Loucy (cell line): Measurements from ENCODE around the gene BBX.
A peak's percentile ranks its signal among the peaks of the same experiment; 100 is the strongest.

ENCODE experiments used
- H2AFZ ChIP-seq: fragments of 200-600 bp; sonication (generic); 2 replicates; pipeline ENCODE4 v1.6.0; 2016; ENCODE audit warnings: antibody characterized with exemption, mild to moderate bottlenecking, low read length, moderate library complexity
- H3F3A ChIP-seq: fragments of 200-600 bp; 2 replicates; pipeline ENCODE4 v1.6.0; 2016; ENCODE audit warnings: antibody characterized with exemption, low read depth, mild to moderate bottlenecking
- H3K27me3 ChIP-seq: fragments of 200-600 bp; sonication (generic); 2 replicates; pipeline ENCODE4 v1.6.1; 2014; ENCODE audit warnings: low read length, mild to moderate bottlenecking; ENCODE audit not compliant: insufficient read depth, poor library complexity, severe bottlenecking
- H3K36me3 ChIP-seq: fragments of 200-600 bp; sonication (generic); 2 replicates; pipeline ENCODE4 v1.6.1; 2016; ENCODE audit warnings: low read length; ENCODE audit not compliant: insufficient read depth
- H3K4me1 ChIP-seq: fragments of 200-600 bp; sonication (generic); 2 replicates; pipeline ENCODE4 v1.5.1; 2014; ENCODE audit warnings: low read length, mild to moderate bottlenecking; ENCODE audit not compliant: insufficient read depth, poor library complexity, severe bottlenecking
- H3K4me2 ChIP-seq: fragments of 200-600 bp; sonication (generic); 2 replicates; pipeline ENCODE4 v1.6.0; 2014; ENCODE audit warnings: antibody characterized with exemption, low read length, low read depth, mild to moderate bottlenecking; ENCODE audit not compliant: poor library complexity, severe bottlenecking
- H3K4me3 ChIP-seq: fragments of 200-600 bp; sonication (generic); 2 replicates; pipeline ENCODE4 v1.5.1; 2014; ENCODE audit warnings: low read length, mild to moderate bottlenecking, mixed read lengths; ENCODE audit not compliant: poor library complexity, severe bottlenecking
- H3K79me2 ChIP-seq: fragments of 200-600 bp; sonication (generic); 2 replicates; pipeline ENCODE4 v1.6.1; 2014; ENCODE audit warnings: low read length; ENCODE audit not compliant: insufficient read depth
- H3K9ac ChIP-seq: fragments of 200-600 bp; sonication (generic); 2 replicates; pipeline ENCODE4 v1.6.0; 2014; ENCODE audit warnings: mild to moderate bottlenecking, low read depth, low read length, moderate library complexity; ENCODE audit not compliant: poor library complexity, severe bottlenecking
- H3K9me2 ChIP-seq: fragments of 200-600 bp; sonication (generic); replicated peaks from 2 replicates; pipeline ENCODE4 v1.6.1; 2016; ENCODE audit warnings: low read depth, low read length, mixed read lengths
- H3K9me3 ChIP-seq: fragments of 200-600 bp; sonication (generic); 2 replicates; pipeline ENCODE4 v1.6.1; 2014; ENCODE audit warnings: mild to moderate bottlenecking, antibody characterized with exemption, low read length, low read depth; ENCODE audit not compliant: insufficient read depth
- H4K20me1 ChIP-seq: fragments of 200-600 bp; sonication (generic); 2 replicates; pipeline ENCODE4 v1.6.0; 2014; ENCODE audit warnings: antibody characterized with exemption, low read length, mild to moderate bottlenecking; ENCODE audit not compliant: insufficient read depth, poor library complexity, severe bottlenecking
- EZH2phosphoT487 ChIP-seq: fragments of 200-600 bp; IDR thresholded peaks from 2 replicates; pipeline ENCODE4 v1.6.1; 2018; ENCODE audit warnings: antibody characterized with exemption, mild to moderate bottlenecking, moderate library complexity, borderline replicate concordance
- TF ChIP-seq, protein P1 (sequence below): fragments of 200-600 bp; sonication (generic); conservative IDR thresholded peaks from 2 replicates; pipeline ENCODE4 v1.5.1; 2014; ENCODE audit warnings: mild to moderate bottlenecking, antibody characterized with exemption, low read length

Gene BBX

GRCh38 chr3:107824822-107825371, 302.1 kb downstream of the BBX start:
- Histone ChIP-seq H3K4me1 (peaks cover 17% of the 10 kb centered on the region), H3F3A (no peaks in the 10 kb centered on the region), H3K4me2 (no peak overlapping the region), H3K36me3 (no peaks in the 10 kb centered on the region), H3K9ac (no peak overlapping the region), H3K9me2 (no peaks in the 10 kb centered on the region), H3K79me2 (no peaks in the 10 kb centered on the region), H3K9me3 (no peaks in the 10 kb centered on the region), H4K20me1 (no peaks in the 10 kb centered on the region), H3K27me3 (no peaks in the 10 kb centered on the region), H3K4me3 (no peak overlapping the region), H2AFZ (0 out of 2 replicates have a peak overlapping the region, but pooled peaks have one; percentile 23)
- no peak for TF ChIP-seq EZH2phosphoT487
- TF ChIP-seq, protein P1, sequence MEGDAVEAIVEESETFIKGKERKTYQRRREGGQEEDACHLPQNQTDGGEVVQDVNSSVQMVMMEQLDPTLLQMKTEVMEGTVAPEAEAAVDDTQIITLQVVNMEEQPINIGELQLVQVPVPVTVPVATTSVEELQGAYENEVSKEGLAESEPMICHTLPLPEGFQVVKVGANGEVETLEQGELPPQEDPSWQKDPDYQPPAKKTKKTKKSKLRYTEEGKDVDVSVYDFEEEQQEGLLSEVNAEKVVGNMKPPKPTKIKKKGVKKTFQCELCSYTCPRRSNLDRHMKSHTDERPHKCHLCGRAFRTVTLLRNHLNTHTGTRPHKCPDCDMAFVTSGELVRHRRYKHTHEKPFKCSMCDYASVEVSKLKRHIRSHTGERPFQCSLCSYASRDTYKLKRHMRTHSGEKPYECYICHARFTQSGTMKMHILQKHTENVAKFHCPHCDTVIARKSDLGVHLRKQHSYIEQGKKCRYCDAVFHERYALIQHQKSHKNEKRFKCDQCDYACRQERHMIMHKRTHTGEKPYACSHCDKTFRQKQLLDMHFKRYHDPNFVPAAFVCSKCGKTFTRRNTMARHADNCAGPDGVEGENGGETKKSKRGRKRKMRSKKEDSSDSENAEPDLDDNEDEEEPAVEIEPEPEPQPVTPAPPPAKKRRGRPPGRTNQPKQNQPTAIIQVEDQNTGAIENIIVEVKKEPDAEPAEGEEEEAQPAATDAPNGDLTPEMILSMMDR, result no peak

GRCh38 chr3:107825556-107825955, 302.8 kb downstream of the BBX start:
- no peak overlapping the region for H3K4me3 ChIP-seq
- TF ChIP-seq, protein P1, result no peak
- no peak for TF ChIP-seq EZH2phosphoT487
- no peaks in the 10 kb centered on the region for H3K9me2 ChIP-seq
- H3K4me1 ChIP-seq, result peaks cover 17% of the 10 kb centered on the region
- H3K9me3 ChIP-seq, result no peaks in the 10 kb centered on the region
- no peaks in the 10 kb centered on the region for H4K20me1 ChIP-seq
- H3K79me2 ChIP-seq, result no peaks in the 10 kb centered on the region
- 0 out of 2 replicates have a peak overlapping the region, but pooled peaks have one; percentile 23 for H2AFZ ChIP-seq
- H3K9ac ChIP-seq, result no peak overlapping the region
- H3K36me3 ChIP-seq, result no peaks in the 10 kb centered on the region
- H3K27me3 ChIP-seq, result no peaks in the 10 kb centered on the region
- no peaks in the 10 kb centered on the region for H3F3A ChIP-seq
- H3K4me2 ChIP-seq, result no peak overlapping the region

- Histone ChIP-seq H3K36me3 (no peaks in the 10 kb centered on the region), H3K9me2 (no peaks in the 10 kb centered on the region), H3K9ac (no peak overlapping the region), H3K27me3 (no peaks in the 10 kb centered on the region), H4K20me1 (no peaks in the 10 kb centered on the region), H3K4me1 (peaks cover 17% of the 10 kb centered on the region), H3K9me3 (no peaks in the 10 kb centered on the region), H3K4me2 (no peak overlapping the region), H3F3A (no peaks in the 10 kb centered on the region), H3K79me2 (no peaks in the 10 kb centered on the region), H3K4me3 (no peak overlapping the region), H2AFZ (no peak overlapping the region)
- TF ChIP-seq, protein P1, result no peak
- TF ChIP-seq EZH2phosphoT487, result no peak
Measured at GRCh38 chr3:107826727-107827126, 304.0 kb downstream of the BBX start.
